GM10266 (cell line): ENCODE measurements around the gene APOBEC3G.

Experiments used
- DNase-seq: peaks from one replicate; pipeline ENCODE4 v3.0.0; 2012; ENCODE audit errors: extremely low spot score
- TF ChIP-seq, protein P1 (sequence below): IDR thresholded peaks from 2 replicates; pipeline ENCODE4 v1.5.1; 2012; ENCODE audit warnings: mild to moderate bottlenecking, low read depth; ENCODE audit not compliant: control insufficient read depth, insufficient read depth; ENCODE audit errors: missing control alignments

Gene APOBEC3G

DNA sequence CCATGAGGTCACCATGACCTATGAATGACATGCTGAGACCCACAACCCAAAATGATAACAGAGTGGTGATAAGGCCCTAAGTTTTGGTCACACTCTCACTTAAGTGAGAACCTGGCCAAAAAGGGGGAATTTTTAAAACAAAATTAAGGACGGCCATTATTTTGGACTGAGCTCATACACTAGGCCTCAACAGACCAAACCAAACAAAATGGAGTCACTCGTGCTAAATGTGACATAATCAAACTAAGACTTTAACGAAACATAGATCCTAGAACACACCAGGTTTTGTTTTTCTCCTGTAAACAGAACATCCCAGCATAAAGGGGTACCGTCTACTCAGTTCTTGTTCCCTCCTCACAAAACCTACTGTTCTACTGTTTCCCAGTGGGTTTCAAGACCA, 31.4 kb downstream of the APOBEC3G start:
- DNase-seq: no peak
- TF ChIP-seq, protein P1, sequence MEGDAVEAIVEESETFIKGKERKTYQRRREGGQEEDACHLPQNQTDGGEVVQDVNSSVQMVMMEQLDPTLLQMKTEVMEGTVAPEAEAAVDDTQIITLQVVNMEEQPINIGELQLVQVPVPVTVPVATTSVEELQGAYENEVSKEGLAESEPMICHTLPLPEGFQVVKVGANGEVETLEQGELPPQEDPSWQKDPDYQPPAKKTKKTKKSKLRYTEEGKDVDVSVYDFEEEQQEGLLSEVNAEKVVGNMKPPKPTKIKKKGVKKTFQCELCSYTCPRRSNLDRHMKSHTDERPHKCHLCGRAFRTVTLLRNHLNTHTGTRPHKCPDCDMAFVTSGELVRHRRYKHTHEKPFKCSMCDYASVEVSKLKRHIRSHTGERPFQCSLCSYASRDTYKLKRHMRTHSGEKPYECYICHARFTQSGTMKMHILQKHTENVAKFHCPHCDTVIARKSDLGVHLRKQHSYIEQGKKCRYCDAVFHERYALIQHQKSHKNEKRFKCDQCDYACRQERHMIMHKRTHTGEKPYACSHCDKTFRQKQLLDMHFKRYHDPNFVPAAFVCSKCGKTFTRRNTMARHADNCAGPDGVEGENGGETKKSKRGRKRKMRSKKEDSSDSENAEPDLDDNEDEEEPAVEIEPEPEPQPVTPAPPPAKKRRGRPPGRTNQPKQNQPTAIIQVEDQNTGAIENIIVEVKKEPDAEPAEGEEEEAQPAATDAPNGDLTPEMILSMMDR: no peak

GRCh38 chr22:39109361-39109760, 32.3 kb downstream of the APOBEC3G start:
- DNase-seq: no peak
- TF ChIP-seq, protein P1: no peak

- TF ChIP-seq, protein P1: no peak
Measured at GRCh38 chr22:39110631-39111561, 33.8 kb downstream of the APOBEC3G start.

DNA sequence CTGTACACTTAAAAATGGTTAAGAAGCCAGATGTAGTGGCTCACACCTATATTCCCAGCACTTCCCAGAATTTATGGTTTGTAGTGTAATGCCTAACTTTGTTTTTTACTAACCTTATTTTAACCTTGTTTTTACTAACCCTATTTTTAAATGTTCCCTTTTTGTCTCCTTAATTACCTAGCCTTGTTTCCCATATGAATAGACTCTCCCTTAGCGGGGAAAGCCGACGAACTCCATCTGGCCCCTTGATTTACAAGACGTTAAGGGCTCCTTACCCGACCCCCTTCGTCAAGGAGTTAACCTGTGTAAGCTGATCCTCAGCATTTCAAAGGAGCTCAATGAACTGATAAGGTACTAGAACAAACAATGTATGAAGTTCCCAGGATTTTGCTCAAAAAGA, 37.0 kb downstream of the APOBEC3G start:
- no peak for DNase-seq
- TF ChIP-seq, protein P1: no peak

More at GRCh38 chr22:39110631-39111561, 33.8 kb downstream of the APOBEC3G start:
- DNase-seq: no peak

DNA sequence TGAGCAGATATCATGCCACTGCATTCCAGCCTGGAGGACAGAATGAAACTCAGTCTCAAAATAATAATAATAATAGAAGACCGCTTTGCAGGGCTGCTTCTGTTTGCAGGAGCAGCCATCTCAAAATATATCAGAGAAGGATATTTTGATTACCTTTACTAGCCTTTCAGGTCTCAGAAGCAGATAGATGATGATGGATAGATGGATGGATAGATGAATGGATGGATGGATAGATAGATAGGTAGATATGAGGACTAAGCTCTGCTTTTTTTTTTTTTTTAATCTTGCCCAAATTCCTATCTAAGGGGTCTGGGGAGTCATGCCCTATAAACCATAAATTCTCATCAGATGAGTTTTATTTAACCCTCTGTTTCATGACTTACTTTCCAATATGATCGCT, 38.5 kb downstream of the APOBEC3G start:
- TF ChIP-seq, protein P1: no peak
- DNase-seq: no peak

DNA sequence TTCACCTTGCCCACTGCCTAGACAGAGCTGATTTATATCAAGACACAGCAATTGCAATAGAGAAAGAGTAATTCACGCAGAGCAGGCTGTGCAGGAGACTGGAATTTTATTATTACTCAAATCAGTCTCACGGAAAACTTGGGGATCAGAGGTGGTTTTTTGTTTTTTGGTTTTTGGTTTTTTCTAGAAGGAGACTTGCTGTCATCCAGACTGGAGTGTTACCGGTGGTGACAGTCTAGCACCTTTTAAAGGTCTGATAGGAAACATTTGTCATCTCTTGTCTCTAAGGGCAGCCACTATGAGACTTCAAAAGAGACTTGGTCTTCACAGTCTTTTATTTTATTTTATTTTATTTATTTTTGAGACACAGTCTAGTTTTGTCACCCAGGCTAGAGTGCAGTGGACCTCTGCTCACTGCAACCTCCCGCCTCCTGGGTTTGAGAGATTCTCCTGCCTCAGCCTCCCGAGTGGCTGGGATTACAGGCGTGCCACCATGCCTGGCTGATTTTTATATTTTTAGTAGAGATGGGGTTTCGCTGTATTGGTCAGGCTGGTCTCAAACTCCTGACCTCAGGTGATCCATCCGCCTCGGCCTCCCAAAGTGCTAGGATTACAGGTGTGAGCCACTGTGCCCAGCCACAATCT, 39.0 kb downstream of the APOBEC3G start:
- TF ChIP-seq, protein P1: no peak
- no peak for DNase-seq
